ENCODE measurements around the gene PITRM1. TPM values are rescaled to one million over a fixed set of nuclear protein-coding genes. Genes with fewer than 3 reads are reported as not detected.

The PITRM1 gene
- polyA plus RNA-seq, 1 of the 3 experiments (the other 2 are of a cell fraction) = 79.6 TPM

DNA sequence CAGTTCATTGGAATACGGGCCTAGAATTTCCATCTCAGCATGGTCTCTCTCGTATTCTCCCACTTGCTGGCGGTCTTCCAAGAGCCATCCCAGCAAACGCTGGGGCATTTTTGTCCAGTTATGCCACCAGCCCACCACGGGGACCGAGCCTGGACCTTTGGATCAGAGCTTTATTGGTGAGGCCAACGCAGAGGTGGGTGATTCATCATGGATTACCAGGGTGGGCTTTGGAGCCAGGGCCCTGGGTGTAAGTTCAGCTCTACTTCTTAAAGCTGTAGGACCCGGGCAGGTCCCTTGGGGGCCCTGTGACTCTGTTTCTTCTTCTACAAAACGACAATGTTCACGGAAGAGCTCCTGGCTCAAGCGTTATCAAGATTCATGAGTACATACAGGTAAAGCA is 22.7 kb upstream of the PITRM1 start:
- POLR2A ChIA-PET = no interaction called here
- no peaks in the 10 kb centered on the region for H4K20me1 ChIP-seq (ENCODE audit: insufficient read depth)
- peaks cover 11 to 12% of the 10 kb centered on the region in 2 experiments for H3K4me1 ChIP-seq (ENCODE audit: control insufficient read depth in 1 of 2, insufficient read depth in 2 of 2, low read depth in 1 of 2, low read length in 1 of 2)
- no peaks in the 10 kb centered on the region for H3F3A ChIP-seq (replicated peaks; ENCODE audit: insufficient read depth)
- H3K9me3 ChIP-seq = no peaks in the 10 kb centered on the region
- no peaks in the 10 kb centered on the region for H3K36me3 ChIP-seq (replicated peaks in 1 of 2; ENCODE audit: control insufficient read depth in 1 of 2, insufficient read depth in 2 of 2, low read length in 1 of 2)
- H3K4me2 ChIP-seq = no peak overlapping the region
- no peak for TF ChIP-seq EP300 (IDR thresholded peaks at IDR 0.05; ENCODE audit: borderline replicate concordance in 1 of 2, low read depth in 1 of 2, low read length in 1 of 2)
- TF ChIP-seq, protein P1, sequence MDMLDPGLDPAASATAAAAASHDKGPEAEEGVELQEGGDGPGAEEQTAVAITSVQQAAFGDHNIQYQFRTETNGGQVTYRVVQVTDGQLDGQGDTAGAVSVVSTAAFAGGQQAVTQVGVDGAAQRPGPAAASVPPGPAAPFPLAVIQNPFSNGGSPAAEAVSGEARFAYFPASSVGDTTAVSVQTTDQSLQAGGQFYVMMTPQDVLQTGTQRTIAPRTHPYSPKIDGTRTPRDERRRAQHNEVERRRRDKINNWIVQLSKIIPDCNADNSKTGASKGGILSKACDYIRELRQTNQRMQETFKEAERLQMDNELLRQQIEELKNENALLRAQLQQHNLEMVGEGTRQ (IDR thresholded peaks at IDR 0.05; ENCODE audit: borderline replicate concordance, low read depth, low read length) = no peak
- no peak for TF ChIP-seq RXRA (IDR thresholded peaks at IDR 0.05; ENCODE audit: borderline replicate concordance, low read depth)
- TF ChIP-seq FOXM1 (IDR thresholded peaks at IDR 0.05; ENCODE audit: low read depth) = no peak
- TF ChIP-seq, protein P2, sequence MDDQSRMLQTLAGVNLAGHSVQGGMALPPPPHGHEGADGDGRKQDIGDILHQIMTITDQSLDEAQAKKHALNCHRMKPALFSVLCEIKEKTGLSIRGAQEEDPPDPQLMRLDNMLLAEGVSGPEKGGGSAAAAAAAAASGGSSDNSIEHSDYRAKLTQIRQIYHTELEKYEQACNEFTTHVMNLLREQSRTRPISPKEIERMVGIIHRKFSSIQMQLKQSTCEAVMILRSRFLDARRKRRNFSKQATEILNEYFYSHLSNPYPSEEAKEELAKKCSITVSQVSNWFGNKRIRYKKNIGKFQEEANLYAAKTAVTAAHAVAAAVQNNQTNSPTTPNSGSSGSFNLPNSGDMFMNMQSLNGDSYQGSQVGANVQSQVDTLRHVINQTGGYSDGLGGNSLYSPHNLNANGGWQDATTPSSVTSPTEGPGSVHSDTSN (IDR thresholded peaks at IDR 0.05) = no peak
- TF ChIP-seq POLR2AphosphoS5 (IDR thresholded peaks at IDR 0.05; ENCODE audit: low read depth, low read length) = no peak
- no peak for TF ChIP-seq RCOR1 (IDR thresholded peaks at IDR 0.05; ENCODE audit: low read length)
- no peak for TF ChIP-seq CHD2 (IDR thresholded peaks at IDR 0.05; ENCODE audit: low read length, partially characterized antibody)
- TF ChIP-seq ELF1 (IDR thresholded peaks at IDR 0.05) = no peak
- no peak for TF ChIP-seq YY1 (IDR thresholded peaks at IDR 0.05; ENCODE audit: low read depth)
- TF ChIP-seq, protein P3, sequence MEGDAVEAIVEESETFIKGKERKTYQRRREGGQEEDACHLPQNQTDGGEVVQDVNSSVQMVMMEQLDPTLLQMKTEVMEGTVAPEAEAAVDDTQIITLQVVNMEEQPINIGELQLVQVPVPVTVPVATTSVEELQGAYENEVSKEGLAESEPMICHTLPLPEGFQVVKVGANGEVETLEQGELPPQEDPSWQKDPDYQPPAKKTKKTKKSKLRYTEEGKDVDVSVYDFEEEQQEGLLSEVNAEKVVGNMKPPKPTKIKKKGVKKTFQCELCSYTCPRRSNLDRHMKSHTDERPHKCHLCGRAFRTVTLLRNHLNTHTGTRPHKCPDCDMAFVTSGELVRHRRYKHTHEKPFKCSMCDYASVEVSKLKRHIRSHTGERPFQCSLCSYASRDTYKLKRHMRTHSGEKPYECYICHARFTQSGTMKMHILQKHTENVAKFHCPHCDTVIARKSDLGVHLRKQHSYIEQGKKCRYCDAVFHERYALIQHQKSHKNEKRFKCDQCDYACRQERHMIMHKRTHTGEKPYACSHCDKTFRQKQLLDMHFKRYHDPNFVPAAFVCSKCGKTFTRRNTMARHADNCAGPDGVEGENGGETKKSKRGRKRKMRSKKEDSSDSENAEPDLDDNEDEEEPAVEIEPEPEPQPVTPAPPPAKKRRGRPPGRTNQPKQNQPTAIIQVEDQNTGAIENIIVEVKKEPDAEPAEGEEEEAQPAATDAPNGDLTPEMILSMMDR (IDR thresholded peaks at IDR 0.05) = no peak
- TF ChIP-seq MEF2A (IDR thresholded peaks at IDR 0.05; ENCODE audit: borderline replicate concordance, low read depth) = no peak
- no peak for TF ChIP-seq RFX5 (IDR thresholded peaks at IDR 0.05; ENCODE audit: low read length)
- TF ChIP-seq, protein P4, sequence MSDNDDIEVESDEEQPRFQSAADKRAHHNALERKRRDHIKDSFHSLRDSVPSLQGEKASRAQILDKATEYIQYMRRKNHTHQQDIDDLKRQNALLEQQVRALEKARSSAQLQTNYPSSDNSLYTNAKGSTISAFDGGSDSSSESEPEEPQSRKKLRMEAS (IDR thresholded peaks at IDR 0.05; ENCODE audit: low read depth) = no peak
- no peak for TF ChIP-seq TEAD4 (IDR thresholded peaks at IDR 0.05; ENCODE audit: borderline replicate concordance, insufficient read depth)
- no peaks in the 10 kb centered on the region for H3K79me2 ChIP-seq (ENCODE audit: insufficient read depth)
- H3K9me2 ChIP-seq = no peaks in the 10 kb centered on the region
- no peaks in the 10 kb centered on the region for H3K27me3 ChIP-seq (ENCODE audit: insufficient read depth)
- WGBS (ENCODE audit: low lambda C conversion rate) = 95% methylated on average over 11 of the region's 11 CpGs
- no peak overlapping the region for H3K9ac ChIP-seq
- no peak overlapping the region for H3K4me3 ChIP-seq (ENCODE audit: low read depth in 2 of 2, low read length in 1 of 2)
- no peak overlapping the region for H2AFZ ChIP-seq (ENCODE audit: low read depth)
- no peak overlapping the region for H3K27ac ChIP-seq (ENCODE audit: low read depth in 2 of 2, low read length in 1 of 2)
- no peak for DNase-seq
- CTCF ChIA-PET = interaction anchor here (0.6 to 11.1 kb wide), 7 partner anchors 50 to 1586 kb away, joined by 3 to 244 read pairs (median 4); no protein-coding TSS in a partner anchor
